GM12872 (cell line): ENCODE data around the gene GOLGA6L7.

Experiments used
- TF ChIP-seq, protein P1 (sequence below): IDR thresholded peaks from 3 replicates; pipeline ENCODE4 v1.5.1; 2011; ENCODE audit warnings: low read depth, mild to moderate bottlenecking, low read length, moderate library complexity; ENCODE audit not compliant: insufficient read depth

Gene GOLGA6L7

DNA sequence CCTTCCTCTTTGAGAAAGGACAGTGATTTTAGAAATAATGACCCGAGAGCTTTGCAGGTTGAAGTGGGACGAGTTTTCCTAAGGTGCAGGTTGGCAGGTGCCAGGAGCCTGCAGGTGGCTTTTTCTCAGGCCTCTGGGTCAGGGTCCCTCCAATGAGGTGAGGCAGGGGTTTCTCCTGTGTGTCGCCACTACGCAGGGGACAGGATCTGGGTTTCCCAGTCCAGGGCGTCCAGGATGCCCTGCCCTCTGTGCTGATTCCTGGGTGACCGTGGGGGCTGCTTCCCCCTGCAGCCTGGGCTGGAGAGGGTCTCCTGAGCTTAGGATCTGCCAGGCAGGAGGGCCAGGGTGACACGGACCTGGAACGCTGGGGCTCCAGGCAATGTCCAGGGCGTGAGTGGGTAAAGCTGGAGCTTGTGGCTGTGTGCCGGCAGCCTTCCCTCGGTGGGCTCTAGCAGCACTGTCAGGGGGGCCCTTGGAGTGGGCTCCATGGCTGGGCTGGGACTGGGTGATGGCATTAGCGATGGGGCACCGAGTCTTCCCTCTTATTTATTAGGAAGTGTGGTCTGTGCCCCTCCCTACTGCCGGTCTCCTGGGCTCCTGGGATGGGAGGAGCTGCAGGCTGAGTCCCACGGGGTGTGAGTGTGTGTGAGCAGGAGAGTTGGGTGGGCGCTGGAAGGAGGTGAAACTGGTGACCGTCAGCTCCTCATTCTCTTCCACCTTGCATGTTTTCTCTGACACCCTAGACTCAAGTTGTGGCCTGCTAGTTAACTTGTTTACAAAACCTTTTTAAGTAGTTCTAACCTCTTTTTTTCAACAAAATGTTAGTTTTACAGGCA lies 39.1 kb upstream of the GOLGA6L7 start:
- TF ChIP-seq, protein P1, sequence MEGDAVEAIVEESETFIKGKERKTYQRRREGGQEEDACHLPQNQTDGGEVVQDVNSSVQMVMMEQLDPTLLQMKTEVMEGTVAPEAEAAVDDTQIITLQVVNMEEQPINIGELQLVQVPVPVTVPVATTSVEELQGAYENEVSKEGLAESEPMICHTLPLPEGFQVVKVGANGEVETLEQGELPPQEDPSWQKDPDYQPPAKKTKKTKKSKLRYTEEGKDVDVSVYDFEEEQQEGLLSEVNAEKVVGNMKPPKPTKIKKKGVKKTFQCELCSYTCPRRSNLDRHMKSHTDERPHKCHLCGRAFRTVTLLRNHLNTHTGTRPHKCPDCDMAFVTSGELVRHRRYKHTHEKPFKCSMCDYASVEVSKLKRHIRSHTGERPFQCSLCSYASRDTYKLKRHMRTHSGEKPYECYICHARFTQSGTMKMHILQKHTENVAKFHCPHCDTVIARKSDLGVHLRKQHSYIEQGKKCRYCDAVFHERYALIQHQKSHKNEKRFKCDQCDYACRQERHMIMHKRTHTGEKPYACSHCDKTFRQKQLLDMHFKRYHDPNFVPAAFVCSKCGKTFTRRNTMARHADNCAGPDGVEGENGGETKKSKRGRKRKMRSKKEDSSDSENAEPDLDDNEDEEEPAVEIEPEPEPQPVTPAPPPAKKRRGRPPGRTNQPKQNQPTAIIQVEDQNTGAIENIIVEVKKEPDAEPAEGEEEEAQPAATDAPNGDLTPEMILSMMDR, result no peak

DNA sequence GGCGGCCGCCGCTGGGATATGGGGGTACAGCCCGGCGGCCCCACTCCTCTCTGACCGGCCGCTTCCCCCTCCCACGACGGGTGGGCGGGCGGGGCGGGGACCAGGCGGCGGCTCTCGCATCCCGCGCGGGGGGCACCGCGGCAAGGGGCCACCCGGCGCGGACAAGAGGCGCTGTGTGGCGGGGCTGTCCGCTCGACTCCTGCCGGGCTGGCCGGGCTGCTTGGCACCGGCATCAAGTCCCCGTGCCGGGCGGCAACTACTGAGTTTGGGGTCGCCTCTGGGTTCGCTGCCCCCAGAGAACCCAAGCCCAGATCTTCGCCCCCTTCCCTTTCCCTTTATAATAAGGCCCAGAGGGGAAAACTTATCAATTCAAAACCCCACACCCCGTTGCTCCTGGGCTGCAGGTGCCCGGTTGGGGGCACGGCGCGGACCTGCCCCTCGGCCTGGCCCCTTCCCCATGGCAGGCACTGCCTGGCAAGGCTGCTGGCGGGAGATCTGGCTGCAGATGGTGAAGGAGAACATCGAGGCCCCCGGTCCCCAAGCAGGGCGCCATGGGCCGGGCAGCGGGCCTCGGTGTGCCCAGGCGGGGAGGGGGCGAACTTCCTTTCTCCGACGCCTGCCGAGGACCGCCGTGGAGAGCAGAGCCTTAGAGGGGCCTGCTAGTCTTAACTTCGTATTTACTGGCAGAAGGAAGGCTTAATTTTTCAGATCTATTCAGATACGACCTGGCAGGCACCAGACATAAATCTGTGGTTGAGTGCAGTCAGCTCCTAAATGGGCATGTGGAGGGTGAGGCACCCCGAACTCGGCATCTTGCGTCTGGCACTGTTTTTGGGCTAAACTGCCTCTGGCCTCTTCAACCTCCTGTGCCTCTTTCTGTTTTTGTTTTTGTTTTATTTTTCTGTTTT lies 38.2 kb upstream of the GOLGA6L7 start:
- TF ChIP-seq, protein P1, result no peak

DNA sequence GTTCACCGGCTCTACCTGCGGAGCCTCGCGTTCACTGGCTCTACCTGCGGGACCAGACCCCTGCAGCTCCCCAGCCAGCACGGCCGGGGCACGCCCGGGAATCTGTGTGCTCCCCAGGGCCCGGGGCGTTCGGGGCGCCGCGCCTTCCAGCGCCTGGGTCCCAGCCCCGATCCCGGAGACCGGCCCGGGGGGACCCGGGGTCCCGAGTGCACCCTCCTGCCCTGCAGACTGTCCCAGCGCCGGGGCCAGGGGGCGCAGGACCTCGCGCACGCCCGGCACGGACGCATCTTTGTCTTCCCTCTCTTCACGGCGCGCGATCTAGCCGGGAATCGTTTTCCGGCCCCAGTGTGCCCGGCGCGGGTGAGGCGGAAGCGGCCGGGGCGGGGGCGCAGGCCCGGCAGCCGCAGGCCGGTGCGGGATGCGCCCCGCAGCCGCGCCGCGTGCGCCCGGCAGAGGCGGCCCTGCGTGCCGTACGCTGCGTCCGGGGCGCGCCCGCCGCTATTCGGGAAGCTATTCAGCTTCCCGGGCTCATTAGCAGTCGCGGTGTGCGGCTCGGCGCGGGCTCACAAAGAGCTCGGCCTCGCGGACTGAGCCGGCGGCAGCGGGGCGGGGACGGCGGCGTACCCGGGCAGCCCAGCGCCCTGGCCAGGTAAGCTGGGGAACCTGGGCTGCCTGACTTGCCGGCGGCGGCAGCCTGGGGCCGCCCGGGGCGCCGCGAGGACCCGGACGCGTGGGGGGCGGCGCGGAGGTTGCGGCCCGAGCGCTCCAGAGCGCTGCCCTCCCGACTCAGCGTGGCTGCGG lies 37.4 kb upstream of the GOLGA6L7 start, which contains the start of gene APBA2:
TSS of gene APBA2 (plus strand) at position 345 of the 801 bp plus-strand sequence. CDS start 167,911 bp downstream, outside the sequence.
- TF ChIP-seq, protein P1, result no peak

DNA sequence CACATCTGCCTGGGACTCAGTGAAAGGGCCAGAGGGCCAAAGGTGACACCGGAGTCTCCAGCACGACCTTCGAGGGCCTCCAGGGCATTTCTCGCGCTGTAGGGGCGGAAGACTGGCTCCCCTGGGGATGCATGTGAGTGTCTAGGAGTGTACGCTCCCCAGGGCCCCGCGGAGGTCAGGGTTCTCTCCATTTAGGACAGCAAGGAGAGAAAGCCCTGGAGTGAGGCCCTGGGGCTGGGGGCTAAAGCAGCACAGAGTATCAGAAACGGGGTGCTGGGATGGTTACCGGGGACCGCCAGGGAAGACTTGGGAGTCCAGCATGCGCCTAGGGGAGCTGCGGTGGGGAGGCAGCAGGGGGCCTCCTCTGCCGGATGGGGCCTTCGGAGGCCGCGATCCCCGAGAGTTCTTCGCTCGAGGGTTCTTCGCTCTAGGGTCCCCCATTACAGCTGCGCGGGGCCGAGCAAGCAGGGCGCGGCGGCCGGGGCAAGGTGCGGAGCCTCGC lies 36.7 kb upstream of the GOLGA6L7 start:
- TF ChIP-seq, protein P1, result no peak

DNA sequence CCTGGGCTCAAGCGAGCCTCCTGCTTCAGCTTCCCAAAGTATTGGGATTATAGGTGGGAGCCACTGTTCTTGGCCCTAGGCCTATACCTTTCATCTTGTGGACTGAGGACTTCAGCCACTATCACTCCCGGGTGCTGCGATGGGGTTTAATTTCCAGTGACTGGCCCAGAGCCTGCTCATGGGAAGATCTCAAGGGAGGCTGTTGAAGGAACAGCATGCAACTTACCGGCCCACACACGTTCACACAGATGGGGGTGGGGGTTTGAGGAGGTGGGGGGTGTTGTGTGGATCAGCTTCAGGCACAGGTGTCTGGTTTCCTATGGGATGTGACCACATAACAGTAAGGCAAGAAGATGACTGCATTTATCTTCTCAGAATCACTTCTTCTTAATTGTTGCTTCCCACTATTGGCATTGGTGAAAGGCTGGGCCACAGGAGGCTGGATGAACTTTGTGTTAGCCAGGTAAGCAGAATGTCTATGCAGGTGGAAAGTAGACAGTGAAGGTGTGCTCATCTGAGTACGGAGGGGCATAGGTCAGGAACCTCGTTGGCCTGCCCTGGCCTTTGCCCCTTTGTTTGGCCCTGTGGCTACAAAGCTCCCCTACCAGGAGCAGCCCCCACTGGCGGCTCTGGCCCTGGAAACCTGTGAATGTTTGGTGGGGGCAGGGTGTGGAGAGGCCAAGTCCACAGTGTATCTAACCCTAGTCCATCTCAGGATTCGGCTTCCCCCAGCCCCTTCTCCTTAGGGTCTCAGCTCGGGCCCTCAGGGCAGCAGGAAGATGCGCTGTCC lies 35.9 kb upstream of the GOLGA6L7 start:
- TF ChIP-seq, protein P1, result no peak

DNA sequence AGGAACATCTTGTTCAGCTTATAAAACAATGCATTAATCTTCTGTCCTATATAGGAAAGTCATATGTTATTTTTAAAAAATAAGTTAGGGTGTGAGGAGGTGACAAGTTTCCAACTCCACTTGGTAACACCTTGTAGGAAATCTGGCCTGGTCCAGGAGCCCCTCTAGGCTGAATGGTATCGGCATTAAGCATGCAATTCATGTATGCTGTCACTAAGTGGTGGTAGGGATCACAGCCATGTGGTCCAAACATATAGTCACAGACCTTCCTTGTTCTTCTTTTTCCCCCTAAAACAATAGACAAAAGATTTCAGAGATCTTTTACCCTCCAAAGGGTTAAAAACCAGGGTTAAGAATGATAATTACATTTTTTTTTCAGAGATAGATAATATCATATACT lies 33.2 kb upstream of the GOLGA6L7 start:
- TF ChIP-seq, protein P1, result no peak
